Measurements from ENCODE around the gene TBC1D22B. TPM values are rescaled to one million over a fixed set of nuclear protein-coding genes. Genes with fewer than 3 reads are reported as not detected.

Gene TBC1D22B
- total and polyA plus RNA-seq, 2 donors (not counting 3 experiments of a cell fraction or from before 2014, with no cell fraction given): 13.1 to 13.6 TPM

DNA sequence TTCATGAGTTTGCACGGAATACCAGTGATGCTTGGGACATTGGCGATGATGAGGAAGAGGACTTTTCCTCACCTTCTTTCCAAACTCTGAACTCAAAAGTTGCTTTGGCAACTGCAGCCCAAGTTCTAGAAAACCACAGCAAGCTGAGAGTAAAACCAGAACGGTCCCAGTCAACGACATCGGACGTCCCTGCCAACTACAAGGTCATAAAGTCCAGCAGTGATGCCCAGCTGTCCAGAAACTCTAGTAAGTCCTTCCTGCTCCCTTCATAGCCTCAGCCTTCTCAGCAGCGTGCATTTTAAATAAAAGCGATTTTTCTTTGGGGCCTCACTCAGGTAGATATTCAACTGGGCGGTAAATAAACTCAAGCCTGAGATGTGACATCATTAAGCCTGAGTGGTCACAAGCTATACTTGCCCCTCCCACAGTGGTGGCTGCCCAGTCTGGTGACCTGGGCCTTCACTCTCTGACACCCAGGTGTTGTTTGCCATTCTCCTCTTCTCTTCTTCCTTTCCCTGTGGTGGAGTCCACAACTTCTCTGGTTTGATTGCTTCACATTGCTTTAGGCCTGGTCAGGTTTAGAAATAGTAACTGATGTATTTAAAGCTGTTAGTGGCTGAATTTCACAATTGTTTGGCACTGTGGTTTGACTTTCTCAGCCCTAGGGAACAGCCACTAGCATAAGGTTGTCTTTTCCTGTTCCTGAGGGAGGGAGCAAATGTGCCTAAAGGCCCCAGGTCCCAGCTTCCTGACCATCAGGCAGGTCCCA is 22.0 kb downstream of the TBC1D22B start:
- no peaks in the 10 kb centered on the region for H3K27me3 ChIP-seq (ENCODE audit: control insufficient read depth in 2 of 2, insufficient read depth in 2 of 2, low read length in 2 of 2)
- H3K9ac ChIP-seq (replicated peaks; ENCODE audit: extremely low read depth, insufficient read depth, low read length): no peak overlapping the region
- no peaks in the 10 kb centered on the region for H3K9me1 ChIP-seq (replicated peaks; ENCODE audit: control insufficient read depth, extremely low read depth, insufficient read depth, low read length)
- CTCF ChIA-PET: interaction anchor here (1.0 kb wide), 1 partner anchor 69 kb away, joined by 3 read pairs; no protein-coding TSS in a partner anchor
- dilution Hi-C loops (cut with MboI; ENCODE audit: extremely low pct_ligation_motif_present, low sequenced_read_pairs) (no loop called here), intact Hi-C loops (cut with micrococcal nuclease) (no loop called here)
- H3K36me3 ChIP-seq (ENCODE audit: control insufficient read depth in 2 of 2, extremely low read depth in 1 of 2, insufficient read depth in 2 of 2, low read length in 2 of 2): peaks cover 16 to 21% of the 10 kb centered on the region in 2 experiments
- FAIRE-seq (no peak), DNase-seq (ENCODE audit: low read depth, low spot score) (no peak)
- no peak for TF ChIP-seq MYC (IDR thresholded peaks at IDR 0.05; ENCODE audit: low read depth, low read length)
- TF ChIP-seq, protein P1, sequence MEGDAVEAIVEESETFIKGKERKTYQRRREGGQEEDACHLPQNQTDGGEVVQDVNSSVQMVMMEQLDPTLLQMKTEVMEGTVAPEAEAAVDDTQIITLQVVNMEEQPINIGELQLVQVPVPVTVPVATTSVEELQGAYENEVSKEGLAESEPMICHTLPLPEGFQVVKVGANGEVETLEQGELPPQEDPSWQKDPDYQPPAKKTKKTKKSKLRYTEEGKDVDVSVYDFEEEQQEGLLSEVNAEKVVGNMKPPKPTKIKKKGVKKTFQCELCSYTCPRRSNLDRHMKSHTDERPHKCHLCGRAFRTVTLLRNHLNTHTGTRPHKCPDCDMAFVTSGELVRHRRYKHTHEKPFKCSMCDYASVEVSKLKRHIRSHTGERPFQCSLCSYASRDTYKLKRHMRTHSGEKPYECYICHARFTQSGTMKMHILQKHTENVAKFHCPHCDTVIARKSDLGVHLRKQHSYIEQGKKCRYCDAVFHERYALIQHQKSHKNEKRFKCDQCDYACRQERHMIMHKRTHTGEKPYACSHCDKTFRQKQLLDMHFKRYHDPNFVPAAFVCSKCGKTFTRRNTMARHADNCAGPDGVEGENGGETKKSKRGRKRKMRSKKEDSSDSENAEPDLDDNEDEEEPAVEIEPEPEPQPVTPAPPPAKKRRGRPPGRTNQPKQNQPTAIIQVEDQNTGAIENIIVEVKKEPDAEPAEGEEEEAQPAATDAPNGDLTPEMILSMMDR (IDR thresholded peaks at IDR 0.05; ENCODE audit: extremely low read depth in 1 of 2, insufficient read depth in 1 of 2, low read depth in 1 of 2, low read length in 2 of 2): no peak
- TF ChIP-seq GATA2 (IDR thresholded peaks at IDR 0.05; ENCODE audit: insufficient read depth, insufficient read length, low read depth, low read length): no peak
- TF ChIP-seq POLR2A (IDR thresholded peaks at IDR 0.05; ENCODE audit: low read depth, low read length): no peak
- TF ChIP-seq JUN (IDR thresholded peaks at IDR 0.05; ENCODE audit: borderline replicate concordance, insufficient read depth, insufficient read length, low read depth): no peak
- TF ChIP-seq POLR2AphosphoS5 (IDR thresholded peaks at IDR 0.05; ENCODE audit: insufficient read depth, low read depth, low read length): no peak
- TF ChIP-seq, protein P2, sequence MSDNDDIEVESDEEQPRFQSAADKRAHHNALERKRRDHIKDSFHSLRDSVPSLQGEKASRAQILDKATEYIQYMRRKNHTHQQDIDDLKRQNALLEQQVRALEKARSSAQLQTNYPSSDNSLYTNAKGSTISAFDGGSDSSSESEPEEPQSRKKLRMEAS (IDR thresholded peaks at IDR 0.05; ENCODE audit: insufficient read depth, insufficient read length): no peak
- no peak for TF ChIP-seq EZH2 (IDR thresholded peaks at IDR 0.05; ENCODE audit: borderline replicate concordance, low read depth, low read length, severe bottlenecking)
- TF ChIP-seq FOS (IDR thresholded peaks at IDR 0.05; ENCODE audit: borderline replicate concordance, insufficient read depth, low read length): no peak
- no peak overlapping the region for H3K27ac ChIP-seq (ENCODE audit: insufficient read depth, low read depth, low read length)
- no peak overlapping the region for H3K4me3 ChIP-seq (replicated peaks in 1 of 3; ENCODE audit: insufficient read depth in 1 of 3, low read depth in 1 of 3, low read length in 3 of 3)
- no TSS peak for BruUV-seq (replicated peaks)
- H3K9me3 ChIP-seq (replicated peaks; ENCODE audit: control insufficient read depth, insufficient read depth, low read length): no peaks in the 10 kb centered on the region
- no peak overlapping the region for H3K4me2 ChIP-seq (ENCODE audit: insufficient read depth, low read length)
- POLR2A ChIA-PET: no interaction called here
- H4K20me1 ChIP-seq (replicated peaks; ENCODE audit: control insufficient read depth, extremely low read depth, insufficient read depth, low read length): peaks cover 2% of the 10 kb centered on the region
- no peaks in the 10 kb centered on the region for H3K4me1 ChIP-seq (ENCODE audit: control insufficient read depth, extremely low read depth, insufficient read depth, low read length)
- no peak overlapping the region for H2AFZ ChIP-seq (ENCODE audit: low read depth, low read length)
- H3K79me2 ChIP-seq (ENCODE audit: control insufficient read depth, insufficient read depth, low read length): peaks cover 6% of the 10 kb centered on the region

All from endothelial cell of umbilical vein (primary cell).